PC-9 (cell line): ENCODE results near the gene HES7. TPM values are rescaled to one million over a fixed set of nuclear protein-coding genes. Genes with fewer than 3 reads are reported as not detected.

Experiments
- BruUV-seq: library from RNA; stranded (reverse); fragments of 400-500 nt; replicated peaks from 2 replicates; lab custom pipeline; 2021; lab: Mats Ljungman, UMichigan
- CTCF ChIA-PET: fragments of 300-600 bp; sonication (Branson Sonifier 250); formaldehyde crosslinking; loops from one replicate; lab custom pipeline; 2022; ENCODE audit warnings: antibody characterized with exemption; lab: Charles Lee
- POLR2A ChIA-PET: fragments of 300-600 bp; sonication (Branson Sonifier 250); formaldehyde crosslinking; loops from one replicate; lab custom pipeline; 2022; ENCODE audit warnings: antibody characterized with exemption; ENCODE audit not compliant: unreplicated experiment; lab: Charles Lee
- DNase-seq, 2 experiments: peaks; one replicate each; pipeline versions ENCODE4 v3.0.0 to v3.0.0-alpha.2; 2015 to 2022; ENCODE audit warnings: mixed read lengths in 1 of 2
- H2AFZ ChIP-seq: fragments of 200-600 bp; sonication (generic); 2 replicates; pipeline ENCODE4 v1.8.1; 2017; ENCODE audit warnings: antibody characterized with exemption
- H3F3A ChIP-seq: fragments of 200-600 bp; sonication (generic); 2 replicates; pipeline ENCODE4 v1.8.1; 2017; ENCODE audit warnings: antibody characterized with exemption, mild to moderate bottlenecking, low read depth; ENCODE audit not compliant: insufficient read depth
- H3K27ac ChIP-seq: fragments of 200-600 bp; sonication (generic); 2 replicates; pipeline ENCODE4 v1.6.1; 2016; ENCODE audit warnings: mixed run types
- H3K27me3 ChIP-seq: fragments of 200-600 bp; sonication (generic); 2 replicates; pipeline ENCODE4 v1.6.1; 2016; ENCODE audit warnings: low read depth, mixed run types; ENCODE audit not compliant: insufficient read depth
- H3K36me3 ChIP-seq: fragments of 200-600 bp; sonication (generic); 2 replicates; pipeline ENCODE4 v1.6.1; 2016; ENCODE audit warnings: low read depth, mixed run types
- H3K4me1 ChIP-seq: fragments of 200-600 bp; sonication (generic); replicated peaks from 2 replicates; pipeline ENCODE4 v1.6.1; 2016; ENCODE audit warnings: mixed run types; ENCODE audit not compliant: insufficient read depth
- H3K4me2 ChIP-seq: fragments of 200-600 bp; sonication (generic); 2 replicates; pipeline ENCODE4 v1.6.1; 2017; ENCODE audit warnings: mixed run types
- H3K4me3 ChIP-seq: fragments of 200-600 bp; sonication (generic); 2 replicates; pipeline ENCODE4 v1.6.1; 2016; ENCODE audit warnings: mixed run types
- H3K79me2 ChIP-seq: fragments of 200-600 bp; sonication (generic); 2 replicates; pipeline ENCODE4 v1.6.1; 2017; ENCODE audit warnings: low read depth, mixed run types
- H3K9me2 ChIP-seq: fragments of 200-600 bp; sonication (generic); 2 replicates; pipeline ENCODE4 v1.8.1; 2017; ENCODE audit warnings: mild to moderate bottlenecking; ENCODE audit not compliant: insufficient read depth
- H3K9me3 ChIP-seq: fragments of 200-600 bp; sonication (generic); 2 replicates; pipeline ENCODE4 v1.8.1; 2016; ENCODE audit warnings: low read depth; ENCODE audit not compliant: insufficient read depth
- H4K20me1 ChIP-seq: fragments of 200-600 bp; sonication (generic); 2 replicates; pipeline ENCODE4 v1.8.1; 2017; ENCODE audit not compliant: insufficient read depth
- CTCF ChIP-seq: fragments of 200-600 bp; sonication (generic); conservative IDR thresholded peaks from 2 replicates; pipeline ENCODE4 v1.6.1; 2017; ENCODE audit warnings: mixed run types, antibody characterized with exemption, mild to moderate bottlenecking, moderate library complexity
- EZH2 ChIP-seq: fragments of 200-600 bp; sonication (generic); IDR thresholded peaks from 2 replicates; pipeline ENCODE4 v1.8.0; 2017; ENCODE audit warnings: antibody characterized with exemption, low read depth
- intact Hi-C: fragments of 100-400 bp; cut with micrococcal nuclease; formaldehyde crosslinking; loops from one replicate; pipeline ENCODE4 v1.10.0; 2022; ENCODE audit not compliant: unreplicated experiment
- total RNA-seq: library from RNA; stranded (reverse); gene quantifications from 2 replicates; pipeline ENCODE4 v1.2.3, GENCODE V29; 2021

The HES7 gene
- total RNA-seq, 1 experiment from 2014 or later: 2.6 TPM

- peaks cover 13% of the 10 kb centered on the region for H3K4me1 ChIP-seq
- no peak overlapping the region for H3K27ac ChIP-seq
- no peak overlapping the region for H3K4me3 ChIP-seq
- H3F3A ChIP-seq: peaks cover 10% of the 10 kb centered on the region; the same call in 1 of the 2 replicates
- CTCF ChIA-PET: no interaction called here
- no peak overlapping the region for H3K4me2 ChIP-seq
- intact Hi-C loops: no loop called here
- H3K27me3 ChIP-seq: no peaks in the 10 kb centered on the region
- DNase-seq: no peak
- H4K20me1 ChIP-seq: no peaks in the 10 kb centered on the region; the same call in 1 of the 2 replicates
- TF ChIP-seq EZH2: no peak
- TF ChIP-seq CTCF: no peak
- H3K9me2 ChIP-seq: no peaks in the 10 kb centered on the region
- no peaks in the 10 kb centered on the region for H3K36me3 ChIP-seq
- H3K9me3 ChIP-seq: no peaks in the 10 kb centered on the region
- POLR2A ChIA-PET: no interaction called here
- H2AFZ ChIP-seq: no peak overlapping the region
- no peaks in the 10 kb centered on the region for H3K79me2 ChIP-seq
- no TSS peak for BruUV-seq
Measured at GRCh38 chr17:8149419-8150193, 25.7 kb upstream of the HES7 start.

DNA sequence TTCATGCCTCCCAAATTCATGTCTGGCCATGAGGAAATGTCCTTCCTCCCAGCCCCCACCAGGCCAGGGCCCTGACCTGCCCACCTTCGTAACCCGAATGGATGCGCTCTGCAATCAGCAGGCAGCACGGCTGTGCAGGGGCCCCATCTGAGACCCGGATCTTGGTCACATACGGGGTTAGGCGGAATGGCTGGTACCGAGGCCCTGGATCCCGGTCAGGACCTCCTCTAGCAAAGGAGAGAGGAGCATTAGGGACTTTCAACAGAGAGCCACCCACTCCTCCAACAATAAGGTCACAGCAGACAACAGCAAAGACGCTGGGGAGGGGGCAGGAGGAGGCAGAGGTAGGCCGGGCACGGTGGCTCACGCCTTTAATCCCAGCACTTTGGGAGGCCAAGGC is 24.7 kb upstream of the HES7 start:
- intact Hi-C loops: no loop called here
- ChIA-PET POLR2A (no interaction called here), CTCF (interaction anchor here (0.6 kb wide), 1 partner anchor 766 kb away, joined by 6 read pairs; no protein-coding TSS in a partner anchor)
- H3K9me2 ChIP-seq: no peaks in the 10 kb centered on the region
- H3K27me3 ChIP-seq: no peaks in the 10 kb centered on the region
- no peak overlapping the region for H2AFZ ChIP-seq
- H3K9me3 ChIP-seq: no peaks in the 10 kb centered on the region
- no peak overlapping the region for H3K27ac ChIP-seq
- peaks cover 5% of the 10 kb centered on the region; the same call in 1 of the 2 replicates for H3F3A ChIP-seq
- TF ChIP-seq EZH2: no peak
- no peak for TF ChIP-seq CTCF
- H3K79me2 ChIP-seq: no peaks in the 10 kb centered on the region
- no peak for DNase-seq
- peaks cover 6% of the 10 kb centered on the region for H3K4me1 ChIP-seq
- no peaks in the 10 kb centered on the region; the same call in 1 of the 2 replicates for H4K20me1 ChIP-seq
- H3K36me3 ChIP-seq: no peaks in the 10 kb centered on the region
- no peak overlapping the region for H3K4me3 ChIP-seq
- BruUV-seq: no TSS peak
- H3K4me2 ChIP-seq: no peak overlapping the region

- Histone ChIP-seq H3K9me2 (no peaks in the 10 kb centered on the region), H4K20me1 (no peaks in the 10 kb centered on the region; the same call in 1 of the 2 replicates), H3K79me2 (no peaks in the 10 kb centered on the region), H3F3A (peaks cover 2% of the 10 kb centered on the region; the same call in 1 of the 2 replicates), H3K9me3 (no peaks in the 10 kb centered on the region), H3K4me2 (no peak overlapping the region), H3K4me1 (peaks cover 6% of the 10 kb centered on the region), H2AFZ (no peak overlapping the region), H3K27me3 (no peaks in the 10 kb centered on the region), H3K27ac (no peak overlapping the region), H3K4me3 (no peak overlapping the region), H3K36me3 (no peaks in the 10 kb centered on the region)
- DNase-seq: no peak
- intact Hi-C loops: no loop called here
- no TSS peak for BruUV-seq
- TF ChIP-seq EZH2: no peak
- no peak for TF ChIP-seq CTCF
- CTCF ChIA-PET: interaction anchor here (0.6 kb wide), 1 partner anchor 765 kb away, joined by 6 read pairs; no protein-coding TSS in a partner anchor
- POLR2A ChIA-PET: no interaction called here
Measured at GRCh38 chr17:8147805-8148404, 24.0 kb upstream of the HES7 start.
